HG03378 (cell line): Measurements from ENCODE around the gene COL4A2.
"Not testable (repeated sequence)": the region's sequence is repeated elsewhere in the genome, so short reads cannot be mapped to it uniquely, and the experiment has no call there.

Experiments used
- ATAC-seq: cut with Tn5 transposase; IDR thresholded peaks from one replicate; pipeline ENCODE4 v1.9.1; 2021; ENCODE audit warnings: mild to moderate bottlenecking, moderate library complexity; ENCODE audit not compliant: unreplicated experiment

COL4A2 gene

DNA sequence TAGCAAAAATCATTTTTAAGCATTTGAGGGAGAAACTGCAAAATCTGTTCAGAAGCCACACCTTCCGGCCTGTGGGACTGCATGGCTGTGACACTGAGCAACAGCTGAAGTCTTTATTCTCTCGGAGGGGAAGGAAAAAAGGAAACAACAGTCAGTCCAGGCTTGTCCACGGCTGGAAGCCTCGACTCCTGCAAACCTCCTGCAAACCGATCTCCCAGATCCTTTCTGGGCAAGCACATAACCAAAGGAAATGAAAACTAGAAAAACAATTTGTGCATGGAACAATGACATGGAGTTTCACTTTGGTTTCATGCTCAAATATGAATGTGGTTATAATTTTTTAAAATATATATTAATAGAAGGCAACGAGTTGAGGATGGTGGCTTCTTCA, 1.1 kb upstream of the COL4A2 start:
- ATAC-seq, result no peak

DNA sequence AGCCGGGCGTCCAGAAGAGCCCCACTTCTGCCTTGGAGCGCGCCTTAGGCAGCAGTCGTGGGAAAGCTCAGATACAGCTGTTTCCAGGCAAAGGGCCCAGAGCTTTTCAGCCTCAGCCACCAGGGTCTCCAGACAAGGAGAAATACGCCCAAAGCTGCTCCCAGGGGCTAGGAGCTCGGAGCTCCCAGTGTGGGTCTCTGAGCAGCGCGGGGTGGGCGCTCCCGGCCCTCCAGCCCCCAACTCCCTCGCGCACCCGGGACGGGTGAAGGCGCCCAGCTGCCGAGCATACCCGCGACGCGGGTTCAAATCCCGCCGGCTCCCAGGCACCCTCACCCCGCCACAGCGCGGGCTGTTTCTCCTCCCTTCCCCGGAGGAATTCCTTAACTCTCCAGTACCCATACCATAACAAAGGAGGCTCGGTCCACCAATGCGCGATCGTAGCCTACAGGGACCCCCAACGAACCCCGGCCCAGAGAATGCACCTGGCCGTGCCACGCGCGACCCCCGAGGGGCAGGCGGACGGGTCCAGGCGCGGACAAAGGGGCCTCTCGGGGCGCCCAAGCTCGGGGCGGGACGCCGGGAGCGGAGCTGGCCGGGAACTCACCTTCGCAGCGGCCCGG, 634 bp upstream of the COL4A2 start:
- no peak for ATAC-seq

DNA sequence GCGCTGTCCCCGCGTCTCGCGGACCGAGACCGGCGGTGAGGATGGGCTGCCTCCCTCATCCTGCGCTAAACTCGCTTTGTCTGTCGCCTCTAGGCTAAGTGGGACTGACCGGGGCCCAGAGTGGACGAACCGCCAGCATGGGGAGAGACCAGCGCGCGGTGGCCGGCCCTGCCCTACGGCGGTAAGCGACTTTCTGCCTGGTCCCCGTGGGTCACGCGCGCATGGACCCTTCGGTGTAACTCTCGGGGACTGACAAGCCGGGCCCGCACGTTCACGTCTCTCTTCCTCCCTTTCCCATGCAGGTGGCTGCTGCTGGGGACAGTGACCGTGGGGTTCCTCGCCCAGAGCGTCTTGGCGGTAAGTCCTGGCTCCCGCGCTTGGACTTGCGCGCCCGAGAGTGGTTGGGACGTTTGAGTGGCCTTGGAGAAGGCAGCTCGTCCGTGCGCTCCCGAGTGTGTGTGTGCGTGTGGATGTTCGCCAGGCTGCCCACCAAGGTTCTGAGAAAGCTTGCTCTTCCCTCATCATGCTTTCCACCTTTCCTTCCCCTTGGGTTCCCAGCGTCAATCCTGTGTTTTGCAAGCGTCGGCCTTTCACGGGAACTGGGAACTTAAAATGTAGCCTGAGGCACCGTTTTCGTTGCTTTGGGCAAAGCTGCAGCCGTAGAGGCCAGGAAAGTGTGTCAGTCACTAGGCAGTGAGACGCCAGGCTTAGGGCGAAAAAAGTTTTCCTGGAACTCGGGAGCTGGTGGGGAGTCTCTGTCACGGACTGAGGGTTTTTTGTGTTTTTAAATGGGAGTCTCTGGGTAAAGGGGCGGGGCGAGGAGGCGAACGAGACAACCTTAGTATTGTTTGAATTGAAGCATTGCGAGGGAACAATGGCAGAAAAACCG, 927 bp downstream of the COL4A2 start:
- ATAC-seq, result no peak

DNA sequence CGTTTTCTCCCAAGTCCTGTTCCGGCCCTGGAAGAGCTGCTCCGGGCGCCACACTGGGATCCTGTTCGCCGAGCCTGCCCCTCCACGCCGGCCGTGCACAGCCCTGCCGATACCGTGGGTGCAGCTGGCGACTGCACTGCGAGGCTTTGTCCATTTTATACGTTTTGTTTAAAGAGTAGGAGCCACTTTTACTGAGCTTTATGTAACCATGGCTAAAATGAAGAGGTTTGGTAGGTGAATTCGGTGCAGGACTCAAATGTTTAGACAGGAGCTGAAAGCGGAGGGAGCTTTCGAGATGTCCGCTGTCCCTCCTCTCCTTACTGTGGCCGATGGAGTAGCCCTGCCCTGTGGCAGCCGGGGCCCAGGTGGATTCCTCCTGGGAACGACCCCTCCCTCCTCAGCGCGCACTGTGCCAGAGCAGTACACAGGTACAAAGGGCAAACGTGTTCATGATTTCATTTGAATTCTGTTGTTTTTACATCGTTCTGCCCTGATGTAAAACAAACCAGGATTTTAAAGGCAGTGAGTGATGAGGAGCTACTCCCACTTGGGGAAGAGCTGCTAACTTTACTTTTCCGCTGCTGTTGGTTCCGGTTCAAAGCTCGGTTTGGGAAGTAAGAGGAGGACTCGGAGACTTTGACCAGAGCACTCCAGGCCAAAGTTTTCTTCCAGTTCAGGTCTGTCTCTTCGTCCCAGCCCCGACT, 1.7 kb downstream of the COL4A2 start:
- no peak for ATAC-seq

- ATAC-seq, result no peak
These were observed 2.8 kb downstream of the COL4A2 start for GRCh38 chr13:110309661-110310524.

- no peak for ATAC-seq
These were observed 3.7 kb downstream of the COL4A2 start for GRCh38 chr13:110310541-110311442.

DNA sequence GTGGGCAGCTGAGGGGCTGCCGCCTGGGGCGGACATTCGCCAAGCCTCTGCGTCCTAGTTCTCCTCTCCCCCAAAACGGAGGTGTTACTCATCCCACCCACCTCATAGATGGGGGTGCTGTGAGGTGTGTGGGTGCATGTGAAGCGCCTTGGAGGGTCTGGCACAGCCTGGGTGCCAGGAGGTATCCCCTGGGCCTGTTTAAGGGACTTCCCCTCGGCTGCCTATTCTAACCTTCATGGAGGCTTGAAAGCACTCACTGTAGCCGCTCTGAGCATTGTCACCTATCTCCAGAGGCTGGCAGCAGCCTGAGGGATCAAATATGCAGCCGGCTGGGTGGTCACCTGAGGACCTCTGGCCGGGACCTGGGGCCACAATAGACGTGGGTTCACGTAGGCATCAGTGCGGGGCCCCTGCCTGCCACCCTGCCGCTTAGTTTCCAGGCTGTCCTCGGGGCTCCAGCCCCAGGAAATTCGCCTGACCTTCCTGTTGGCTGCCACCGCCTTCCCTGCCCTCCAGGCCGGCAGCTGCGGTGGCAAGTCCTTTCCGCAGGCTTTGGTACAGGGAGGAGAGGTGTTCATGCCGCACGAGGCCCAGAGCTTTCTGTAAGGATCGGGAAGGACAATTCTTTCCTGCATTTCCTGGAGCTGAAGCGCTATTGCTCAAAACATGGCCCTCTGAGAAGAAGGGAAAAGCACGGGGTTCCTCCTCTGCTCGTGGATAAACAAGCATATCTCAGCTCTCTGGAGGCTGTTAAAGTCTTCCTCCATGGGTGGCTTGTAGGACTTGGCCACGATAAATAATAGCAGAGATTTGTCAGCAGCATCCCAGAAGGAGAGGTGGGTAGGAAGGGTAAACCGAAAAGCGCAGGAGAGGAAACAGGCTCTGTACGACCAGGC, 4.6 kb downstream of the COL4A2 start:
- ATAC-seq, result no peak

GRCh38 chr13:110312339-110313031, 5.4 kb downstream of the COL4A2 start:
- ATAC-seq, result no peak

- ATAC-seq, result not testable (repeated sequence)
These were observed 6.2 kb downstream of the COL4A2 start for GRCh38 chr13:110313261-110313660.

DNA sequence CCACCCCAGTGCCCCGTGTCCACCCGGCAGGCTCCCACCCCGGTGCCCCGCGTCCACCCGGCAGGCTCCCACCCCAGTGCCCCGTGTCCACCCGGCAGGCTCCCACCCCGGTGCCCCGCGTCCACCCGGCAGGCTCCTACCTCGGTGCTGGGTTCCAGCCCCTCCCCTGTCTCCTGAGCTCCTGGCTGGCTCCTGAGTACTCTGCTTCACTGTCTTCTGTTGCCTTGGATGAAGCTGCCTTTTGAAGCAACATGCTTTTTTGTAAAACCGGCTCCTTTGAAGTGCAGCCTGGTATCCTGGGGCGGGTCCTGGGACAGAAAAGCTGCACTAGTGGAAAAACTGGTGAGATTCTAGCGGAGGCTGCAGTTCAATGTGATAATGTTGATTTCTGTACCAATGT, 6.6 kb downstream of the COL4A2 start:
- ATAC-seq, result not testable (repeated sequence)

- ATAC-seq, result no peak
These were observed 7.6 kb downstream of the COL4A2 start for GRCh38 chr13:110314516-110315245.

GRCh38 chr13:110316196-110316595, 9.1 kb downstream of the COL4A2 start:
- no peak for ATAC-seq

- ATAC-seq, result no peak
These were observed 10.0 kb downstream of the COL4A2 start for GRCh38 chr13:110317093-110317492.

- ATAC-seq, result no peak
These were observed 10.6 kb downstream of the COL4A2 start for GRCh38 chr13:110317496-110318195.

GRCh38 chr13:110318920-110319319, 11.8 kb downstream of the COL4A2 start:
- ATAC-seq, result no peak

DNA sequence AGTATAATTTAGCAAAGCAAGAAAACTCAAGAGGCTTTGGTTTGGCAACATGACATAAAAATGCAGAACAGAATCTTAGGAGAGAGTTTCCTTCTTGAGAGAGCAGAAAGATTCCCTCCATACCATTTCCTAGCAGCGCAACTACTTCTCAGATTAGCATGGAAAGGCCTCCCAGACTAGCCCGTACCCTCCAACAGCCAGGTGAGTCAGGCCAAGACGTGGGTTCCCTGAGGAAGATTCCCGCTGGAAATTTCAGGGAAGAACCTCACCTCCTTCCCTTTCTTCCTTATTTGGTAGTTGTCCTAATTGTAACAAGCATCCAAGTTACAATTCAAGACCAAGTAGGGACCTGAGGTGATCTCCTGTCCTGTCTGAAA, 12.3 kb downstream of the COL4A2 start:
- ATAC-seq, result no peak
